T follicular helper cell (primary cell): ENCODE results near the gene CTDNEP1.
A peak's percentile ranks its signal among the peaks of the same experiment; 100 is the strongest.

Source experiments
- DNase-seq: peaks from one replicate; pipeline ENCODE4 v3.0.0-alpha.2; 2020; ENCODE audit warnings: low read depth

CTDNEP1 gene

GRCh38 chr17:7215136-7215638, 36.3 kb downstream of the CTDNEP1 start:
- DNase-seq = no peak

- DNase-seq = peak; percentile 98
Measured at GRCh38 chr17:7214300-7215135, 37.0 kb downstream of the CTDNEP1 start.

- peak; percentile 75 for DNase-seq
Measured at GRCh38 chr17:7213895-7214299, 37.6 kb downstream of the CTDNEP1 start.

GRCh38 chr17:7211491-7212273, 39.9 kb downstream of the CTDNEP1 start:
- DNase-seq = no peak

- DNase-seq = no peak
Measured at GRCh38 chr17:7208754-7209460, 42.6 kb downstream of the CTDNEP1 start.

- DNase-seq = no peak
Measured at GRCh38 chr17:7208027-7208571, 43.4 kb downstream of the CTDNEP1 start.

GRCh38 chr17:7207120-7208001, 44.2 kb downstream of the CTDNEP1 start:
- no peak for DNase-seq

GRCh38 chr17:7205561-7205960, 46.0 kb downstream of the CTDNEP1 start:
- no peak for DNase-seq

GRCh38 chr17:7204828-7205461, 46.6 kb downstream of the CTDNEP1 start:
- DNase-seq = peak; percentile 97

GRCh38 chr17:7204336-7204735, 47.2 kb downstream of the CTDNEP1 start:
- DNase-seq = peak; percentile 25

GRCh38 chr17:7203391-7203790, 48.1 kb downstream of the CTDNEP1 start:
- no peak for DNase-seq

GRCh38 chr17:7196651-7197401, 54.7 kb downstream of the CTDNEP1 start:
- no peak for DNase-seq

GRCh38 chr17:7195971-7196370, 55.6 kb downstream of the CTDNEP1 start:
- DNase-seq = no peak
